ENCODE results near the gene MS4A3. TPM values are rescaled to one million over a fixed set of nuclear protein-coding genes. Genes with fewer than 3 reads are reported as not detected.

MS4A3 gene
- total and polyA plus RNA-seq, 2 experiments from 2014 or later: not detected

DNA sequence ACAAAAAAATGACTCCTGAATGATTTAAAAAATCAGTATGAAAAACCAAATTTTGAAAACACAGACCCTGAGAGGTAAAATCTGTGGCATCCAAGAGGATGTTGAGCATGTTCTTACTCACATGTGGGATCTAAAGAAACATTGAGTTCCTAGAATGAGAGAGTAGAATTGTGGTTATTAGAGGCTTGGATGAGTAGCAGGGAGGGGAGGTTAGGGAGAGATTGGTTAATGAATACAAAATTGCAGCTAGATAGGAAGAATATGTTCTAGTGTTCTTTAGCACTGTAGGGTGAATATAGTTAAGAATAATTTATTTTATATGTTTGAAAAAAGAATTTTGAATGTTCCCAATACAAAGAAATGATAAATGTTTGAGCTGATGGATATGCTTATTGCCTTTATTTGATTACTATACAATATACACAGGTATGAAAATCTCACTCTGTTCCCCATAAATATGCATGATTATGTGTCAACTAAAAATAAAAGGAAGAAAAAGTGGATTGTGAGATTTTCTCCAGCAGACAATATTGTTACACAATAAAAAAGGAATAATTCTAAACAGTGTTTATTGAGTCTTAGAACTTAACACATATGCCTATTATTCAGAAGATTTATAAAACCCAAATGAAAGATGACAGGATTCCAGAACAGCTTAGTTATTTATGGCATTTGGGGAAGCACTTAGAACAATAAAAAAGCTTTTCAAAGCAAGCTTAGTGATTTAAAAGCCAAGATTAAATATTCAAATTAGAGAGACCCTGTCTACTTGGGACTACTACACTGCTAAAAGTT lies 60.7 kb downstream of the MS4A3 start (continued):
- TF ChIP-seq, protein P1, sequence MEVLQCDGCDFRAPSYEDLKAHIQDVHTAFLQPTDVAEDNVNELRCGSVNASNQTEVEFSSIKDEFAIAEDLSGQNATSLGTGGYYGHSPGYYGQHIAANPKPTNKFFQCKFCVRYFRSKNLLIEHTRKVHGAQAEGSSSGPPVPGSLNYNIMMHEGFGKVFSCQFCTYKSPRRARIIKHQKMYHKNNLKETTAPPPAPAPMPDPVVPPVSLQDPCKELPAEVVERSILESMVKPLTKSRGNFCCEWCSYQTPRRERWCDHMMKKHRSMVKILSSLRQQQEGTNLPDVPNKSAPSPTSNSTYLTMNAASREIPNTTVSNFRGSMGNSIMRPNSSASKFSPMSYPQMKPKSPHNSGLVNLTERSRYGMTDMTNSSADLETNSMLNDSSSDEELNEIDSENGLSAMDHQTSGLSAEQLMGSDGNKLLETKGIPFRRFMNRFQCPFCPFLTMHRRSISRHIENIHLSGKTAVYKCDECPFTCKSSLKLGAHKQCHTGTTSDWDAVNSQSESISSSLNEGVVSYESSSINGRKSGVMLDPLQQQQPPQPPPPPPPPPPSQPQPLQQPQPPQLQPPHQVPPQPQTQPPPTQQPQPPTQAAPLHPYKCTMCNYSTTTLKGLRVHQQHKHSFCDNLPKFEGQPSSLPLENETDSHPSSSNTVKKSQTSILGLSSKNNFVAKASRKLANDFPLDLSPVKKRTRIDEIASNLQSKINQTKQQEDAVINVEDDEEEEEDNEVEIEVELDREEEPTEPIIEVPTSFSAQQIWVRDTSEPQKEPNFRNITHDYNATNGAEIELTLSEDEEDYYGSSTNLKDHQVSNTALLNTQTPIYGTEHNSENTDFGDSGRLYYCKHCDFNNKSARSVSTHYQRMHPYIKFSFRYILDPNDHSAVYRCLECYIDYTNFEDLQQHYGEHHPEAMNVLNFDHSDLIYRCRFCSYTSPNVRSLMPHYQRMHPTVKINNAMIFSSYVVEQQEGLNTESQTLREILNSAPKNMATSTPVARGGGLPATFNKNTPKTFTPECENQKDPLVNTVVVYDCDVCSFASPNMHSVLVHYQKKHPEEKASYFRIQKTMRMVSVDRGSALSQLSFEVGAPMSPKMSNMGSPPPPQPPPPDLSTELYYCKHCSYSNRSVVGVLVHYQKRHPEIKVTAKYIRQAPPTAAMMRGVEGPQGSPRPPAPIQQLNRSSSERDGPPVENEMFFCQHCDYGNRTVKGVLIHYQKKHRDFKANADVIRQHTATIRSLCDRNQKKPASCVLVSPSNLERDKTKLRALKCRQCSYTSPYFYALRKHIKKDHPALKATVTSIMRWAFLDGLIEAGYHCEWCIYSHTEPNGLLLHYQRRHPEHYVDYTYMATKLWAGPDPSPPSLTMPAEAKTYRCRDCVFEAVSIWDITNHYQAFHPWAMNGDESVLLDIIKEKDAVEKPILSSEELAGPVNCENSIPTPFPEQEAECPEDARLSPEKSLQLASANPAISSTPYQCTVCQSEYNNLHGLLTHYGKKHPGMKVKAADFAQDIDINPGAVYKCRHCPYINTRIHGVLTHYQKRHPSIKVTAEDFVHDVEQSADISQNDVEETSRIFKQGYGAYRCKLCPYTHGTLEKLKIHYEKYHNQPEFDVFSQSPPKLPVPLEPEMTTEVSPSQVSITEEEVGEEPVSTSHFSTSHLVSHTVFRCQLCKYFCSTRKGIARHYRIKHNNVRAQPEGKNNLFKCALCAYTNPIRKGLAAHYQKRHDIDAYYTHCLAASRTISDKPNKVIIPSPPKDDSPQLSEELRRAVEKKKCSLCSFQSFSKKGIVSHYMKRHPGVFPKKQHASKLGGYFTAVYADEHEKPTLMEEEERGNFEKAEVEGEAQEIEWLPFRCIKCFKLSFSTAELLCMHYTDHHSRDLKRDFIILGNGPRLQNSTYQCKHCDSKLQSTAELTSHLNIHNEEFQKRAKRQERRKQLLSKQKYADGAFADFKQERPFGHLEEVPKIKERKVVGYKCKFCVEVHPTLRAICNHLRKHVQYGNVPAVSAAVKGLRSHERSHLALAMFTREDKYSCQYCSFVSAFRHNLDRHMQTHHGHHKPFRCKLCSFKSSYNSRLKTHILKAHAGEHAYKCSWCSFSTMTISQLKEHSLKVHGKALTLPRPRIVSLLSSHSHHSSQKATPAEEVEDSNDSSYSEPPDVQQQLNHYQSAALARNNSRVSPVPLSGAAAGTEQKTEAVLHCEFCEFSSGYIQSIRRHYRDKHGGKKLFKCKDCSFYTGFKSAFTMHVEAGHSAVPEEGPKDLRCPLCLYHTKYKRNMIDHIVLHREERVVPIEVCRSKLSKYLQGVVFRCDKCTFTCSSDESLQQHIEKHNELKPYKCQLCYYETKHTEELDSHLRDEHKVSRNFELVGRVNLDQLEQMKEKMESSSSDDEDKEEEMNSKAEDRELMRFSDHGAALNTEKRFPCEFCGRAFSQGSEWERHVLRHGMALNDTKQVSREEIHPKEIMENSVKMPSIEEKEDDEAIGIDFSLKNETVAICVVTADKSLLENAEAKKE (CRISPR knock-in tag; IDR thresholded peaks at IDR 0.05): no peak
- no peak for TF ChIP-seq POLR2AphosphoS5 (IDR thresholded peaks at IDR 0.05; ENCODE audit: low read depth)
- TF ChIP-seq, protein P2, sequence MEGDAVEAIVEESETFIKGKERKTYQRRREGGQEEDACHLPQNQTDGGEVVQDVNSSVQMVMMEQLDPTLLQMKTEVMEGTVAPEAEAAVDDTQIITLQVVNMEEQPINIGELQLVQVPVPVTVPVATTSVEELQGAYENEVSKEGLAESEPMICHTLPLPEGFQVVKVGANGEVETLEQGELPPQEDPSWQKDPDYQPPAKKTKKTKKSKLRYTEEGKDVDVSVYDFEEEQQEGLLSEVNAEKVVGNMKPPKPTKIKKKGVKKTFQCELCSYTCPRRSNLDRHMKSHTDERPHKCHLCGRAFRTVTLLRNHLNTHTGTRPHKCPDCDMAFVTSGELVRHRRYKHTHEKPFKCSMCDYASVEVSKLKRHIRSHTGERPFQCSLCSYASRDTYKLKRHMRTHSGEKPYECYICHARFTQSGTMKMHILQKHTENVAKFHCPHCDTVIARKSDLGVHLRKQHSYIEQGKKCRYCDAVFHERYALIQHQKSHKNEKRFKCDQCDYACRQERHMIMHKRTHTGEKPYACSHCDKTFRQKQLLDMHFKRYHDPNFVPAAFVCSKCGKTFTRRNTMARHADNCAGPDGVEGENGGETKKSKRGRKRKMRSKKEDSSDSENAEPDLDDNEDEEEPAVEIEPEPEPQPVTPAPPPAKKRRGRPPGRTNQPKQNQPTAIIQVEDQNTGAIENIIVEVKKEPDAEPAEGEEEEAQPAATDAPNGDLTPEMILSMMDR (conservative IDR thresholded peaks at IDR 0.05; ENCODE audit: low read depth in 2 of 2): no peak
- TF ChIP-seq EZH2phosphoT487 (IDR thresholded peaks at IDR 0.05; ENCODE audit: unreplicated experiment): no peak
- TF ChIP-seq NANOG (IDR thresholded peaks at IDR 0.05; ENCODE audit: borderline replicate concordance): no peak
- TF ChIP-seq JUNB (IDR thresholded peaks at IDR 0.05; ENCODE audit: unreplicated experiment): no peak
- no peak for TF ChIP-seq ZNF331 (CRISPR knock-in tag; IDR thresholded peaks at IDR 0.05; ENCODE audit: low read depth)

Data from GM23338 (cell line).